ENCODE results near the gene PPP1R15A.
"Not testable (repeated sequence)": the region's sequence is repeated elsewhere in the genome, so short reads cannot be mapped to it uniquely, and the experiment has no call there.

Gene PPP1R15A

GRCh38 chr19:48918071-48918470 is 45.9 kb downstream of the PPP1R15A start:
- DNase-seq = no peak

- peak in 1 of 2 experiments; percentile 13 for DNase-seq
Measured at GRCh38 chr19:48918801-48919247, 46.6 kb downstream of the PPP1R15A start.

- DNase-seq = not testable (repeated sequence)
Measured at GRCh38 chr19:48919271-48919670, 47.0 kb downstream of the PPP1R15A start.

- DNase-seq = no peak
Measured at GRCh38 chr19:48920949-48921348, 48.7 kb downstream of the PPP1R15A start.

- no peak for DNase-seq
Measured at GRCh38 chr19:48921721-48922500, 49.7 kb downstream of the PPP1R15A start.

- DNase-seq = no peak
Measured at GRCh38 chr19:48922548-48923490, 50.6 kb downstream of the PPP1R15A start.

GRCh38 chr19:48925240-48925843 is 53.1 kb downstream of the PPP1R15A start:
- no peak for DNase-seq
